B cell (primary cell): ENCODE data around the gene RABL2A. TPM values are rescaled to one million over a fixed set of nuclear protein-coding genes. Genes with fewer than 3 reads are reported as not detected.
"Not testable (repeated sequence)": the region's sequence is repeated elsewhere in the genome, so short reads cannot be mapped to it uniquely, and the experiment has no call there.

Experiments
- ATAC-seq: fragments of 200-7000 bp; cut with Tn5 transposase; one replicate; pipeline ENCODE4 v1.10.0; 2021; ENCODE audit warnings: low read depth, mild to moderate bottlenecking, moderate number of reproducible peaks, moderate library complexity
- CTCF ChIA-PET: fragments of 350-600 bp; sonication (Branson Sonifier 250); formaldehyde crosslinking; loops from one replicate; lab custom pipeline; 2021; ENCODE audit warnings: antibody characterized with exemption, inconsistent platforms; lab: Charles Lee
- POLR2A ChIA-PET: fragments of 350-600 bp; sonication (Branson Sonifier 250); formaldehyde crosslinking; loops from one replicate; lab custom pipeline; 2021; ENCODE audit warnings: antibody characterized with exemption; lab: Charles Lee
- DNase-seq: peaks from one replicate; pipeline ENCODE4 v3.0.0; 2013
- H2AFZ ChIP-seq: 2 replicates; pipeline ENCODE4 v1.6.1; 2012; ENCODE audit warnings: mild to moderate bottlenecking, low read depth, low read length; ENCODE audit not compliant: insufficient read depth, poor library complexity, severe bottlenecking
- H3K27ac ChIP-seq, 2 donors: 1 replicate in 1 of 2; 2 replicates in 1 of 2; pipeline ENCODE4 v1.5.1; 2012 to 2013; ENCODE audit warnings: low read length in 2 of 2, mild to moderate bottlenecking in 2 of 2, moderate library complexity in 1 of 2
- H3K27me3 ChIP-seq, 4 experiments: fragments of 200-600 bp in 1 of 4; sonication (generic) in 1 of 4; replicated peaks in 1 of 4; 1 replicate in 2 of 4; 2 replicates in 2 of 4; pipeline versions ENCODE4 v1.6.1 to v1.7.0; 2013 to 2016; ENCODE audit warnings: low read length in 3 of 4, mild to moderate bottlenecking in 2 of 4, mixed read lengths in 1 of 4, moderate library complexity in 1 of 4; ENCODE audit not compliant: insufficient read depth in 4 of 4, control insufficient read depth in 3 of 4; ENCODE audit errors: control extremely low read depth in 1 of 4
- H3K36me3 ChIP-seq, 2 experiments: replicated peaks in 1 of 2; 1 replicate in 1 of 2; 2 replicates in 1 of 2; pipeline versions ENCODE4 v1.6.1 to v1.7.1; 2013; ENCODE audit warnings: low read length in 1 of 2; ENCODE audit not compliant: insufficient read depth in 2 of 2, control insufficient read depth in 1 of 2; ENCODE audit errors: control extremely low read depth in 1 of 2, extremely low read depth in 1 of 2
- H3K4me1 ChIP-seq, 2 donors: fragments of 200-600 bp in 1 of 2; sonication (generic) in 1 of 2; 1 replicate in 1 of 2; 2 replicates in 1 of 2; pipeline versions ENCODE4 v1.5.1 to v1.6.1; 2013 to 2017; ENCODE audit warnings: low read length in 2 of 2; ENCODE audit not compliant: control insufficient read depth in 2 of 2, insufficient read depth in 2 of 2
- H3K4me2 ChIP-seq: replicated peaks from 2 replicates; pipeline ENCODE3; 2012; ENCODE audit warnings: mild to moderate bottlenecking, low read depth, low read length; ENCODE audit not compliant: poor library complexity, severe bottlenecking
- H3K4me3 ChIP-seq, 5 experiments: fragments of 200-600 bp in 1 of 5; sonication (generic) in 1 of 5; 1 replicate in 3 of 5; 2 replicates in 2 of 5; pipeline versions ENCODE4 v1.5.1 to v1.7.0; 2011 to 2016; ENCODE audit warnings: low read length in 4 of 5, mild to moderate bottlenecking in 4 of 5, low read depth in 2 of 5, control low read depth in 1 of 5, moderate library complexity in 1 of 5; ENCODE audit not compliant: insufficient read depth in 1 of 5; ENCODE audit errors: control extremely low read depth in 1 of 5, extremely low read depth in 1 of 5
- H3K79me2 ChIP-seq: fragments of 200-600 bp; sonication (generic); one replicate; pipeline ENCODE4 v1.6.0; 2016; ENCODE audit warnings: low read length; ENCODE audit not compliant: control insufficient read depth, insufficient read depth
- H3K9ac ChIP-seq: fragments of 200-600 bp; sonication (generic); 2 replicates; pipeline ENCODE4 v1.6.1; 2017; ENCODE audit warnings: mild to moderate bottlenecking, low read length, moderate library complexity
- H3K9me3 ChIP-seq, 3 donors: one replicate each; pipeline versions ENCODE4 v1.6.1 to v1.7.1; 2013; ENCODE audit warnings: low read length in 2 of 3; ENCODE audit not compliant: control insufficient read depth in 2 of 3, insufficient read depth in 1 of 3; ENCODE audit errors: control extremely low read depth in 1 of 3
- H4K20me1 ChIP-seq: 2 replicates; pipeline ENCODE4 v1.6.0; 2012; ENCODE audit warnings: mild to moderate bottlenecking, low read length; ENCODE audit not compliant: insufficient read depth, control insufficient read depth, poor library complexity, severe bottlenecking
- H3K27ac Mint-ChIP-seq: one replicate; pipeline ENCODE4 v1.8.0; 2021; ENCODE audit warnings: mixed read lengths
- H3K27me3 Mint-ChIP-seq: one replicate; pipeline ENCODE4 v1.8.0; 2021; ENCODE audit warnings: mixed read lengths
- H3K4me1 Mint-ChIP-seq: one replicate; pipeline ENCODE4 v1.8.0; 2021; ENCODE audit warnings: mixed read lengths
- H3K4me3 Mint-ChIP-seq: one replicate; pipeline ENCODE4 v1.8.0; 2021; ENCODE audit warnings: mixed read lengths
- H3K9me3 Mint-ChIP-seq: one replicate; pipeline ENCODE4 v1.8.0; 2022; ENCODE audit warnings: mixed read lengths; ENCODE audit not compliant: insufficient read depth
- CTCF ChIP-seq: fragments of 200-600 bp; IDR thresholded peaks from one replicate; pipeline ENCODE4 v1.8.0; 2022; ENCODE audit warnings: antibody characterized with exemption, mild to moderate bottlenecking
- EZH2 ChIP-seq: IDR thresholded peaks from 2 replicates; pipeline ENCODE4 v1.6.1; 2012; ENCODE audit warnings: borderline replicate concordance, low read depth, mild to moderate bottlenecking, moderate library complexity, low read length; ENCODE audit not compliant: insufficient read depth, poor library complexity, severe bottlenecking
- WGBS: methylation state at CpG from one replicate; pipeline ENCODE4 v1.1.5; 2013; ENCODE audit warnings: missing lambda C conversion rate; ENCODE audit not compliant: insufficient coverage; 5-methylcytosine and 5-hydroxymethylcytosine counted together
- intact Hi-C: fragments of 100-400 bp; cut with micrococcal nuclease; formaldehyde crosslinking; loops from one replicate; pipeline ENCODE4 v1.10.0; 2022
- polyA plus RNA-seq: library from polyadenylated mRNA; depleted of rRNA; stranded (reverse); fragments of >200 nt; gene quantifications from 2 replicates; pipeline ENCODE4 v1.2.3, GENCODE V29; 2012
- small RNA-seq: library from RNA; depleted of rRNA; stranded (forward); fragments of <200 nt; gene quantifications from one replicate; pipeline ENCODE3, GENCODE V24; 2012; ENCODE audit warnings: low replicate concordance, low read depth; ENCODE audit not compliant: insufficient read length
- total RNA-seq, 2 donors: library from RNA; stranded (reverse); fragments of 120-200 nt in 1 of 2; gene quantifications; 1 replicate in 1 of 2; 2 replicates in 1 of 2; pipeline versions ENCODE4 v1.2.3 to v1.2.4, GENCODE V29; 2013 to 2022

RABL2A gene
- total and polyA plus RNA-seq, 2 donors (not counting 1 experiment from before 2014, with no cell fraction given): 50.6 to 84.7 TPM

GRCh38 chr2:113686537-113686936 is 59.5 kb downstream of the RABL2A start:
- no peaks in the 10 kb centered on the region for H3K27me3 ChIP-seq
- Mint-ChIP-seq H3K27ac (no peak overlapping the region), H3K4me3 (no peak overlapping the region), H3K27me3 (no peaks in the 10 kb centered on the region), H3K4me1 (peaks cover 14% of the 10 kb centered on the region), H3K9me3 (no peaks in the 10 kb centered on the region)
- TF ChIP-seq EZH2 (no peak), CTCF (no peak)
- intact Hi-C loops: no loop called here
- no peaks in the 10 kb centered on the region for H3K36me3 ChIP-seq
- H3K4me1 ChIP-seq: no peaks in the 10 kb centered on the region
- no peaks in the 10 kb centered on the region for H3K9me3 ChIP-seq
- no peak overlapping the region for H3K9ac ChIP-seq
- WGBS: no CpG with 5 or more reads among the region's 2 CpGs
- POLR2A ChIA-PET: no interaction called here
- no peaks in the 10 kb centered on the region for H4K20me1 ChIP-seq
- H3K4me3 ChIP-seq: no peak overlapping the region
- DNase-seq (no peak), ATAC-seq (no peak)
- no peak overlapping the region for H3K4me2 ChIP-seq
- H3K79me2 ChIP-seq: no peaks in the 10 kb centered on the region
- H2AFZ ChIP-seq: no peak overlapping the region
- CTCF ChIA-PET: no interaction called here
- H3K27ac ChIP-seq: no peak overlapping the region

- H3K27me3 Mint-ChIP-seq, intact Hi-C loops, POLR2A ChIA-PET, H3K9ac ChIP-seq, H2AFZ ChIP-seq, H3K4me3 Mint-ChIP-seq, H4K20me1 ChIP-seq, ATAC-seq, H3K9me3 Mint-ChIP-seq, H3K9me3 ChIP-seq, H3K79me2 ChIP-seq, H3K4me3 ChIP-seq, H3K27me3 ChIP-seq, H3K4me2 ChIP-seq, H3K27ac ChIP-seq, H3K36me3 ChIP-seq: not testable (repeated sequence)
- H3K27ac Mint-ChIP-seq: peak overlapping the region; percentile 68
- WGBS: no CpG with 5 or more reads among the region's 3 CpGs
- CTCF ChIA-PET: interaction anchor here (1.4 kb wide), 1 partner anchor 9 kb away, joined by 6 read pairs; no protein-coding TSS in a partner anchor
- DNase-seq: peak; percentile 36
- peaks cover 26 to 29% of the 10 kb centered on the region in 2 donors for H3K4me1 ChIP-seq
- H3K4me1 Mint-ChIP-seq: peaks cover 44% of the 10 kb centered on the region
Measured at GRCh38 chr2:113690871-113691270, 63.8 kb downstream of the RABL2A start.

Small RNAs within 50 kb of the gene (small RNA-seq; reads per million reads assigned to genes)
- gene MIR1302-3 (not detected), gene RNU6-744P (not detected)

Other genes with a start within 250 kb of the RABL2A start
- gene ZNG1B, start 189.6 kb upstream of the RABL2A start, total RNA-seq: 42.0 and 46.8 TPM in 2 replicates
- gene ZNG1B, start 189.6 kb upstream of the RABL2A start, polyA plus RNA-seq: 24.5 and 40.7 TPM in 2 replicates
- 0.32 and 0.81 TPM in 2 replicates for gene FOXD4L1, start 128.6 kb upstream of the RABL2A start, total RNA-seq
- gene FOXD4L1, start 128.6 kb upstream of the RABL2A start, polyA plus RNA-seq: 0.12 TPM in 1 of 2 replicates, not detected in the other
- 75.5 and 78.4 TPM in 2 replicates for gene SLC35F5, start 129.4 kb downstream of the RABL2A start, total RNA-seq
- gene SLC35F5, start 129.4 kb downstream of the RABL2A start, polyA plus RNA-seq: 9.8 and 17.8 TPM in 2 replicates